Ishikawa (cell line): ENCODE data around the gene ETDC.

Source experiments
- CEBPB ChIP-seq: IDR thresholded peaks from 2 replicates; pipeline ENCODE4 v1.6.1; 2012
- CREB1 ChIP-seq: IDR thresholded peaks from 2 replicates; pipeline ENCODE4 v1.6.1; 2012; ENCODE audit warnings: low read depth
- EGR1 ChIP-seq: IDR thresholded peaks from 2 replicates; pipeline ENCODE4 v1.6.1; 2012
- EP300 ChIP-seq: IDR thresholded peaks from 2 replicates; pipeline ENCODE4 v1.6.1; 2012; ENCODE audit warnings: borderline replicate concordance
- FOXM1 ChIP-seq: IDR thresholded peaks from 2 replicates; pipeline ENCODE4 v1.6.1; 2012; ENCODE audit warnings: low read depth, borderline replicate concordance
- RAD21 ChIP-seq: IDR thresholded peaks from 2 replicates; pipeline ENCODE4 v1.6.1; 2012; ENCODE audit warnings: low read depth
- REST ChIP-seq: IDR thresholded peaks from 2 replicates; pipeline ENCODE4 v1.6.1; 2012; ENCODE audit warnings: low read depth, mild to moderate bottlenecking
- TAF1 ChIP-seq: IDR thresholded peaks from 2 replicates; pipeline ENCODE4 v1.6.1; 2012; ENCODE audit warnings: low read depth, mild to moderate bottlenecking
- TEAD4 ChIP-seq: IDR thresholded peaks from 2 replicates; pipeline ENCODE4 v1.6.1; 2012

DNA sequence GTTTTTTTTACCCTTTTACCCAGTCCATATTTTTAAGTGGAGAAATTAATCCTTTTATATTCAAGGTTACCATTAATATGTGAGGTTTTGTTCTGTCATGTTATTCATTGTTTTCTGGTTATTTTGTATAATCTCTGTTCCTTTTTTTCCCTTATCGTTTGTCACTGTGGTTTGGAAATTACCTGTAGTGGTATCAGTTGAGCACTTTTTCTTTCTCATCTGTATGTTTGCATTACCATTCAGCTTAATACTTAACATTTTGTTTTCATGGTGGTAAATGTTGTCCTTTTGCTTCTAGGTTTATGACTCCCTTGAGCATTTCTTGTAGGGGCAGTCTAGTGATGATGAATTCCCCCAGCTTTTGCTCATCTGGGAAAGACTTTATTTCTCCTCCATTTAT, 6.6 kb downstream of the ETDC start:
- TF ChIP-seq CEBPB: no peak
- no peak for TF ChIP-seq REST
- TF ChIP-seq EP300: no peak
- TF ChIP-seq RAD21: no peak
- TF ChIP-seq CREB1: no peak
- TF ChIP-seq FOXM1: no peak
- TF ChIP-seq TEAD4: no peak
- no peak for TF ChIP-seq TAF1
- TF ChIP-seq EGR1: no peak
